Measurements from ENCODE around the gene SLC25A29.

The SLC25A29 gene

GRCh38 chr14:100333311-100333710, 27.1 kb upstream of the SLC25A29 start:
- DNase-seq (ENCODE audit: extremely low read depth, insufficient read length): no peak
- Histone ChIP-seq H3K36me3 (ENCODE audit: control insufficient read depth, insufficient read depth, low read length) (peaks cover 28% of the 10 kb centered on the region), H3K27me3 (replicated peaks; ENCODE audit: control insufficient read depth, insufficient read depth, low read length) (no peaks in the 10 kb centered on the region), H3K4me3 (replicated peaks; ENCODE audit: low read depth, low read length) (no peak overlapping the region)
- TF ChIP-seq CTCF (IDR thresholded peaks at IDR 0.05; ENCODE audit: insufficient read depth, low read length, poor library complexity, severe bottlenecking): no peak

- no peak for TF ChIP-seq CTCF (IDR thresholded peaks at IDR 0.05; ENCODE audit: insufficient read depth, low read length, poor library complexity, severe bottlenecking)
- H3K27me3 ChIP-seq (replicated peaks; ENCODE audit: control insufficient read depth, insufficient read depth, low read length): no peaks in the 10 kb centered on the region
- no peak for DNase-seq (ENCODE audit: extremely low read depth, insufficient read length)
- H3K36me3 ChIP-seq (ENCODE audit: control insufficient read depth, insufficient read depth, low read length): peaks cover 26% of the 10 kb centered on the region
- H3K4me3 ChIP-seq (replicated peaks; ENCODE audit: low read depth, low read length): no peak overlapping the region
Measured at GRCh38 chr14:100332797-100333196, 26.6 kb upstream of the SLC25A29 start.

- H3K4me3 ChIP-seq (replicated peaks; ENCODE audit: low read depth, low read length): no peak overlapping the region
- no peak for DNase-seq (ENCODE audit: extremely low read depth, insufficient read length)
- H3K27me3 ChIP-seq (replicated peaks; ENCODE audit: control insufficient read depth, insufficient read depth, low read length): no peaks in the 10 kb centered on the region
- no peak for TF ChIP-seq CTCF (IDR thresholded peaks at IDR 0.05; ENCODE audit: insufficient read depth, low read length, poor library complexity, severe bottlenecking)
- peaks cover 22% of the 10 kb centered on the region for H3K36me3 ChIP-seq (ENCODE audit: control insufficient read depth, insufficient read depth, low read length)
Measured at GRCh38 chr14:100332071-100332639, 25.9 kb upstream of the SLC25A29 start.

GRCh38 chr14:100330388-100330931, 24.2 kb upstream of the SLC25A29 start:
- Histone ChIP-seq H3K27me3 (replicated peaks; ENCODE audit: control insufficient read depth, insufficient read depth, low read length) (no peaks in the 10 kb centered on the region), H3K36me3 (ENCODE audit: control insufficient read depth, insufficient read depth, low read length) (peaks cover 19% of the 10 kb centered on the region), H3K4me3 (replicated peaks; ENCODE audit: low read depth, low read length) (no peak overlapping the region)
- no peak for TF ChIP-seq CTCF (IDR thresholded peaks at IDR 0.05; ENCODE audit: insufficient read depth, low read length, poor library complexity, severe bottlenecking)
- DNase-seq (ENCODE audit: extremely low read depth, insufficient read length): no peak

GRCh38 chr14:100330007-100330344, 23.7 kb upstream of the SLC25A29 start:
- H3K4me3 ChIP-seq (replicated peaks; ENCODE audit: low read depth, low read length): no peak overlapping the region
- H3K27me3 ChIP-seq (replicated peaks; ENCODE audit: control insufficient read depth, insufficient read depth, low read length): no peaks in the 10 kb centered on the region; the same call in 1 of the 2 replicates
- TF ChIP-seq CTCF (IDR thresholded peaks at IDR 0.05; ENCODE audit: insufficient read depth, low read length, poor library complexity, severe bottlenecking): no peak
- no peak for DNase-seq (ENCODE audit: extremely low read depth, insufficient read length)
- peaks cover 18% of the 10 kb centered on the region for H3K36me3 ChIP-seq (ENCODE audit: control insufficient read depth, insufficient read depth, low read length)

Data from GM06990 (cell line).